NCI-H146 treated with DMSO at 0.1 percent for 48 hours (cell line): Measurements from ENCODE around the gene CHRNB1.
"Not testable (repeated sequence)": the region's sequence is repeated elsewhere in the genome, so short reads cannot be mapped to it uniquely, and the experiment has no call there.

ENCODE experiments used
- DNase-seq: peaks from one replicate; lab custom pipeline; 2025; ENCODE audit not compliant: unreplicated experiment; lab: John Stamatoyannopoulos, UW

Gene CHRNB1

GRCh38 chr17:7466318-7466638 is 21.4 kb downstream of the CHRNB1 start:
- DNase-seq = no peak

GRCh38 chr17:7466639-7467341 is 21.9 kb downstream of the CHRNB1 start:
- DNase-seq = no peak

- DNase-seq = no peak
These were observed 22.6 kb downstream of the CHRNB1 start for GRCh38 chr17:7467498-7467897.

GRCh38 chr17:7468290-7468689 is 23.4 kb downstream of the CHRNB1 start:
- DNase-seq = no peak

GRCh38 chr17:7468804-7469389 is 24.0 kb downstream of the CHRNB1 start:
- no peak for DNase-seq

- not testable (repeated sequence) for DNase-seq
These were observed 25.0 kb downstream of the CHRNB1 start for GRCh38 chr17:7469843-7470242.

GRCh38 chr17:7470457-7470973 is 25.7 kb downstream of the CHRNB1 start:
- not testable (repeated sequence) for DNase-seq

GRCh38 chr17:7471729-7472128 is 26.9 kb downstream of the CHRNB1 start:
- DNase-seq = no peak

GRCh38 chr17:7474767-7475166 is 29.9 kb downstream of the CHRNB1 start:
- not testable (repeated sequence) for DNase-seq

- DNase-seq = no peak
These were observed 31.0 kb downstream of the CHRNB1 start for GRCh38 chr17:7475764-7476422.

GRCh38 chr17:7476494-7476893 is 31.6 kb downstream of the CHRNB1 start:
- no peak for DNase-seq

- DNase-seq = no peak
These were observed 32.1 kb downstream of the CHRNB1 start for GRCh38 chr17:7476951-7477350.

GRCh38 chr17:7477392-7478275 is 32.8 kb downstream of the CHRNB1 start:
- DNase-seq = no peak

GRCh38 chr17:7478276-7479212 is 33.7 kb downstream of the CHRNB1 start:
- DNase-seq = no peak

GRCh38 chr17:7479213-7480088 is 34.6 kb downstream of the CHRNB1 start, which contains the start of gene ZBTB4:
TSS of gene ZBTB4 (minus strand) at chr17:7479631. CDS start at chr17:7466801, 12,830 bp downstream.
- DNase-seq = no peak

- no peak for DNase-seq
These were observed 35.2 kb downstream of the CHRNB1 start for GRCh38 chr17:7480089-7480384.

- not testable (repeated sequence) for DNase-seq
These were observed 36.4 kb downstream of the CHRNB1 start, which contains the start of gene SLC35G6 for GRCh38 chr17:7481275-7481674. TSS of gene SLC35G6 (plus strand) at chr17:7481446. CDS start at chr17:7481517, 71 bp downstream.

- DNase-seq = not testable (repeated sequence)
These were observed 37.2 kb downstream of the CHRNB1 start for GRCh38 chr17:7481842-7482741.
